ENCODE measurements around the gene PRRT2.
"Not testable (repeated sequence)": the region's sequence is repeated elsewhere in the genome, so short reads cannot be mapped to it uniquely, and the experiment has no call there.

PRRT2 gene

GRCh38 chr16:29790949-29791844 is 20.8 kb upstream of the PRRT2 start:
- no peak for FAIRE-seq

GRCh38 chr16:29791845-29792807 is 19.9 kb upstream of the PRRT2 start:
- FAIRE-seq, result no peak

GRCh38 chr16:29793153-29793552 is 18.8 kb upstream of the PRRT2 start:
- not testable (repeated sequence) for FAIRE-seq

- FAIRE-seq, result no peak
These were observed 17.7 kb upstream of the PRRT2 start for GRCh38 chr16:29794231-29794710.

- FAIRE-seq, result no peak
These were observed 9.5 kb upstream of the PRRT2 start for GRCh38 chr16:29802416-29802935.

GRCh38 chr16:29804020-29804419 is 8.0 kb upstream of the PRRT2 start:
- no peak for FAIRE-seq

- no peak for FAIRE-seq
These were observed 7.3 kb upstream of the PRRT2 start for GRCh38 chr16:29804455-29805231.

GRCh38 chr16:29805232-29806098 is 6.5 kb upstream of the PRRT2 start:
- FAIRE-seq, result no peak

- FAIRE-seq, result no peak
These were observed 5.9 kb upstream of the PRRT2 start, which contains the start of gene MAZ for GRCh38 chr16:29806099-29806579. Gene MAZ (plus strand): TSS chr16:29806529. CDS start chr16:29806702, 173 bp downstream.

GRCh38 chr16:29806641-29807425 is 5.2 kb upstream of the PRRT2 start:
- FAIRE-seq, result no peak

GRCh38 chr16:29807426-29808218 is 4.4 kb upstream of the PRRT2 start:
- no peak for FAIRE-seq

GRCh38 chr16:29808219-29808900 is 3.6 kb upstream of the PRRT2 start:
- no peak for FAIRE-seq

GRCh38 chr16:29809031-29809747 is 2.8 kb upstream of the PRRT2 start:
- no peak for FAIRE-seq

- FAIRE-seq, result no peak
These were observed 1.9 kb upstream of the PRRT2 start for GRCh38 chr16:29809850-29810698.

- FAIRE-seq, result no peak
These were observed 1.3 kb upstream of the PRRT2 start for GRCh38 chr16:29810699-29811169.

- FAIRE-seq, result peak; percentile 96
These were observed 660 bp upstream of the PRRT2 start for GRCh38 chr16:29811170-29811895.

Data from TTC549 (cell line).